Dedifferentiated amniotic fluid mesenchymal stem cell (primary cell): ENCODE data around the gene TUBB1.

Experiments
- DNase-seq: peaks from one replicate; pipeline ENCODE4 v3.0.0-alpha.2; 2016; ENCODE audit errors: extremely low spot score

The TUBB1 gene

GRCh38 chr20:58989196-58989595, 30.0 kb upstream of the TUBB1 start:
- DNase-seq, result no peak

GRCh38 chr20:58990651-58991445, 28.4 kb upstream of the TUBB1 start:
- no peak for DNase-seq

DNA sequence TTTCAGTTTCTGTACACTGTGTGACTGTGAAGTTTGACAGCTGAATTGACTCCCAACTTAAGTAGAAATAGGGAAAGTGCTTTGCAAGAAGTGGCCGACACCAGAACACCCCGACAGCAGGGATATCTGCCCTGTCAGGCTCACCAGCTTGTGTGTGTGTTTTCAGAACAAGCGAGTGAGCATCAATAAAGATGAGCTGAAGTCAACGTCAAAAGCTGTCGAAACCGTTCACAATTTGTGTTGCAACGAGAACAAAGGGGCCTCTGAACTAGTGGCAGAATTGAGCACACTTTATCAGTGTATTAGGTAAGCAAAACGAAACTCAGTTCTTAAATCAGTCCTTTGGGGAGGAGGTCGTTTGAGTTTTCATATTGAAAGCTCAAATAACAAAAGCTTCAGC, 27.5 kb upstream of the TUBB1 start:
- no peak for DNase-seq

- no peak for DNase-seq
Observed at GRCh38 chr20:58992911-58993310, 26.3 kb upstream of the TUBB1 start.

DNA sequence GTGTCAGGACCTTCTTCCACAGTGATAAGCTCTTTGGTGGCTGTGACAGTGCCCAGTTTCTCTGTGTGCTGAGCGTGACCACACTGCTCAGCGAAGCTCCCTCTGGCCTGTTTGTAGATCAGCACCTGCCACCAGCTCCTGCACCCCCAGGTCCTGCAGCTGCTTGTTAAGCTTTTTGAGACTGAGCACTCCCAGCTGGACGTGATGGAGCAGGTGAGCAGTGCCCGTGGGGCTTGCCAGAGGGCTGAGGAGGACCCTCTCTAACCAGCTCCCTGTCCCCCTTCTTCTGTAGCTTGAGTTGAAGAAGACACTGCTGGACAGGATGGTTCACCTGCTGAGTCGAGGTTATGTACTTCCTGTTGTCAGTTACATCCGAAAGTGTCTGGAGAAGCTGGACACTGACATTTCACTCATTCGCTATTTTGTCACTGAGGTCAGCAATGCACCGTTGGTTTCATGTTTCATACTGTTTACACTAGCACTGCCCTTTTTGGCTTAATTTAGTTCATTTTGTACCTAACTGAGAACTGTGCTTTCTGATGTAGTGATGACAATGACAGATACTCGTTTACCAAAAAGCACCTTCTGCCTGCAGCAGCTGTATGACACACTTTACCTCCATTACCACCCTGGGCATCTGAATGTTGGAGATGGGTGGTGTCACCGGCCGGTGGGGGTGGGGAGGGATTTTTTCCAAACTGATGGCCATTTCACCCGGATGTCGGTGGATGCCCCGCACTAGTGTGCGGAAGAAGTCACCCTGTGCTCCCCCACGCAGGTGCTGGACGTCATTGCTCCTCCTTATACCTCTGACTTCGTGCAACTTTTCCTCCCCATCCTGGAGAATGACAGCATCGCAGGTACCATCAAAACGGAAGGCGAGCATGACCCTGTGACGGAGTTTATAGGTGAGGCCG, 25.6 kb upstream of the TUBB1 start:
- no peak for DNase-seq

- DNase-seq, result no peak
Observed at GRCh38 chr20:58994390-58995159, 24.7 kb upstream of the TUBB1 start.

GRCh38 chr20:58995461-58996225, 23.6 kb upstream of the TUBB1 start:
- no peak for DNase-seq

- DNase-seq, result no peak
Observed at GRCh38 chr20:58996226-58996611, 23.0 kb upstream of the TUBB1 start.

DNA sequence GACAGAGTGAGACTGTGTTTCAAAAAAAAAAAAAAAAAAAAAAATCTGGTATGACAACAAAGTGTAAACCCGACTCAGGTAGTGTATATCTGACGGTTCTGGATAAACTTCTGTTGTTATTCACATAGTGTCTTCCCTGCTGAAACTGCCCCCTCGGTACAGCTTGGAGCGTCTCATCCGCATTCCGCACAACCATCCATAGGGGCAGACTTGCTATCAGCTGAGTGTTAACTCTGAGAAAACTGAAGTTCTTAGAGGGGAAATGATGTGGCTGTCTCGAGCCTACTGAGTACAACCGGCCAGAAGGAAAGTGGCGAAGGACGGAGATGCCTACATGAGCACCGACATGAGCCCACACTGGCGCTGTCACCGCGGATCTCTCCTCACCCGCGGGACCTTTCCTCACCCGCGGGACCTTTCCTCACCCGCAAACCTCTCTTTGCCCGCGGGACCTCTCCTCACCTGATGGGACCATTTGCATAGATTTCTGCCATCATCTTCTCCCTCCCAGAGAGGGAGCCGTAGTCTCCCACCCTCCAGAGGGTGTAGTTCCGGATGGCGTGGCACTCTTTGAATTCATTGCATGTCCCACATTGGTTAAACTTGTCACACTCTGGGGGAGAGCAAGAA, 22.0 kb upstream of the TUBB1 start:
- DNase-seq, result no peak

GRCh38 chr20:58998656-58999055, 20.6 kb upstream of the TUBB1 start:
- DNase-seq, result no peak

DNA sequence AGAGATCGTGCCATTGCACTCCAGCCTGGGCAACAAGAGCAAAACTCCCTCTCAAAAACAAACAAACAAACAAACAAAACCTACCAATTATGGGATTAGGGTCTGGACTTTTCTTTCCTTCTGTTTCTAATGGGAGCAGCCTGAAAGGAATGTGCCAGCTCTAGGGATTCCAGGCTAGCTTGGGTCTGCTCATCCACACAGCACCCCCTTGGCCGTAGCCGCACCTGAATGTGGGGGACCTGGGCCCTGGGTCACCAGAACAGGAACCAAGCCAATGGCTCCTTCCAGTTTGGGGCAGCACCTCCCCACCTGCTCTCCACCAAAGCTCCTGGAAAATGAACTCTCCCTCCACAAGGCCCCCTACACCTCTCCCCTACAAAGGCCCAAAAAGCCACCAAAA, 18.9 kb upstream of the TUBB1 start:
- DNase-seq, result no peak

GRCh38 chr20:59001068-59001448, 18.2 kb upstream of the TUBB1 start:
- no peak for DNase-seq

- DNase-seq, result no peak
Observed at GRCh38 chr20:59001449-59002171, 17.6 kb upstream of the TUBB1 start.

- DNase-seq, result no peak
Observed at GRCh38 chr20:59002388-59002787, 16.8 kb upstream of the TUBB1 start.

GRCh38 chr20:59002874-59003399, 16.3 kb upstream of the TUBB1 start:
- DNase-seq, result no peak

GRCh38 chr20:59003836-59004492, 15.3 kb upstream of the TUBB1 start:
- no peak for DNase-seq

DNA sequence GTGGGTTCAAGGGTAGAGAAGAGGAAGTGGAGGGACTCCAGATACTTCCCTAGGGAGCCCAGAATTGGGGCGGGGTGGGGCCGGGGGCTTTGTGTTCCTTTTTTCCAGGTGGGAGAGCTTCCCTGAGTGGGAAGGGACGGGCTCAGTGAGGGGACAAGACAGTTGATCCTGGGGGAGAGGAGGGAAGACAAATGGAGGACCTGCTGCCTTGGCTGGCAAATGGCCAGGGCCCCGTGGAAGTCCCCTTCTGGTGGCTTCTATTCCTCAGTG, 14.8 kb upstream of the TUBB1 start:
- DNase-seq, result no peak

- DNase-seq, result no peak
Observed at GRCh38 chr20:59004763-59005522, 14.3 kb upstream of the TUBB1 start.

- DNase-seq, result no peak
Observed at GRCh38 chr20:59005523-59006166, 13.6 kb upstream of the TUBB1 start.
